Endometrial microvascular endothelial cells (primary cell): ENCODE measurements around the gene MED26. TPM values are rescaled to one million over a fixed set of nuclear protein-coding genes. Genes with fewer than 3 reads are reported as not detected.
"Not testable (repeated sequence)": the region's sequence is repeated elsewhere in the genome, so short reads cannot be mapped to it uniquely, and the experiment has no call there.

Experiments used
- in situ Hi-C: cut with HindIII; loops from 2 replicates; pipeline ENCODE4 v1.10.0; 2017; ENCODE audit warnings: low sequenced_read_pairs, low pct_unique_long_range_greater_than_20kb; ENCODE audit errors: inconsistent ontology term
- total RNA-seq: library from RNA; depleted of rRNA; stranded (reverse); fragments of >200 nt; gene quantifications from one replicate; pipeline ENCODE4 v1.2.3, GENCODE V29; 2015; ENCODE audit errors: inconsistent ontology term

The MED26 gene
- total RNA-seq, 1 donor from 2014 or later: 8.5 TPM

GRCh38 chr19:16562608-16563025, 65.4 kb downstream of the MED26 start:
- in situ Hi-C loops: no loop called here

GRCh38 chr19:16561382-16561781, 66.6 kb downstream of the MED26 start:
- in situ Hi-C loops: no loop called here

DNA sequence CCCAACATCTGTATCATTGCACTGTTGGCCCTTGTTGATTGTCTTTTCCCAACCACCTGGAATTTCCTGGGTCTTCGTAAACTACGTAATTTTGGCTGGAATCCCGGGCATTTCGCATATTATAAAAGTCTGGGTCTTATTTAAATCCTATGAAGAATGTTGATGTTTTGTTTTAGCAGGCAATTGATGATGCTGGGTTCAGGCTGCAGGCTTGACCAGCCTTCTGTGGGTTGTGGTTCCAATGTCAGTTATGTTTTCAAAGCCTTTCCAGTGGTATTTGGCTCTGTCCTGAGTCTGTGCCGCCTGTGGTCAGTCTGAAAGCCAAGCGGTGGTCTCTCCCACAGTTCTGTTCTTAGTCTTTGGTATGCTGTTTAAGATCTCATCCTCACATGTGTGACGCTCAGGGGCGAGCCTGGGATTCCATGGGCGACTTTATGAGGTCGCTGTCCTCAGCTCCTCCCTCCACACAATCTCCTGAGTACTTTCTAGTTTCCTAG, 68.2 kb downstream of the MED26 start:
- in situ Hi-C loops: no loop called here

- in situ Hi-C loops: no loop called here
Measured at GRCh38 chr19:16554776-16555175, 73.2 kb downstream of the MED26 start.

- in situ Hi-C loops: not testable (repeated sequence)
Measured at GRCh38 chr19:16551902-16552301, 76.1 kb downstream of the MED26 start.

DNA sequence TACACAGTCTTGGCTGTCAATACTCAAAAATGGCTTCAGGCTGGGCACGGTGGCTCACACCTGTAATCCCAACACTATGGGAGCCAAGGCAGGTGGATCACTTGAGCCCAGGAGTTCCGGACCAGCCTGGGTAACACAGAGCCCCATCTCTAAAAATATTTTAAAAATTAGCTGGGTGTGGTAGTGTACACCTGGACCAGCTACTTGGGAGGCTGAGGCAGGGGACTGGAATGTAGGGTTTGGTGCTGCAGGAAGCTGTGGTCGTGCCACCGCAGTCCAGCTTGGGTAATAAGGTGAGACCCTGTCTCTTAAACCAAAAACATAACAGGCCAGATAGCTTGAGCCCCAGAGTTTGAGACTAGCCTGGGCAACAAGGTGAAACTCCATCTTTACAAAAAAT, 79.0 kb downstream of the MED26 start:
- in situ Hi-C loops: no loop called here

GRCh38 chr19:16544473-16545231, 83.4 kb downstream of the MED26 start:
- in situ Hi-C loops: no loop called here

DNA sequence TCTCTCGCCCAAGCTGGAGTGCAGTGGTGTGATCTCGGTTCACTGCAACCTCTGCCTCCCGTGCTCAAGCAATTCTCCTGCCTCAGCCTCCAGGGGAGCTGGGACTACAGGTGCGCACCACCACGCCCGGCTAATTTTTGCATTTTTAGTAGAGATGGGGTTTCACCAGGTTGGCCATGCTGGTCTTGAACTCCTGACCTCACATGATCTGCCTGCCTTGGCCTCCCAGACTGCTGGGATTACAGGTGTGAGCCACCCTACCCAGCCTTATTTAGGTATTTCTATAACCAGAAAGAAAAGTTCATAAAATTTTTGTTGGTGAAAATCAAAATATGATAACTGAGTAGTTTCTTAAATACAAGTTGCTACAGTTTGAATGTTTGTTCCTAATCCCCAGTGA, 84.3 kb downstream of the MED26 start:
- in situ Hi-C loops: not testable (repeated sequence)

DNA sequence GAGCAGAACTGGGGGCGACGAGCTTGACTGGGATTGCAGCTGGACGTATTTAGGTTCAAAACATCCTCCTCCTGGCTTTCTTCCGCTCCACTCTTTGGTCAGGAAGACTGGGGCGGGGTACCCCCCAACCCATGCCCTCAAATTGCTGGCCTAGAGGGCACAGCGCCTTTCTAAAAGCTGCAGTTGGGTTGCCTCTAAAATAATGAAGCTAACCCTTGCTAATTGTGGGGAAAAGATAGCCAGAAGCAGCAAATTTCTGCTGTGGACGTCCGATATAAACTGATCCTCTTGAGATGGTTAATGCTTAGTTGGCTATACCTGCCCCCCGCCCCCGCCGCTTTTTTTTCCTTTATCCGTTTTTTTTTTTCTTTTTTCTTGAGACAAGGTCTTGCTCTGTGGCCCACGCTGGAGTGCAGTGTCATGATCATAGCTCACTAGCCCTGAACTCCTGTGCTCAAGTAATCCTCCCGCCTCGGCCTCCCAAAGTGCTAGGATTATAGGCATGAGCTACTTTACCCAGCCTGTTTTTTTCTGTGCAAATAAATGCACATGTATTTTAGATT, 85.0 kb downstream of the MED26 start:
- in situ Hi-C loops: no loop called here

- in situ Hi-C loops: no loop called here
Measured at GRCh38 chr19:16542045-16542909, 85.7 kb downstream of the MED26 start, which contains the start of gene CHERP. Gene CHERP (minus strand): TSS chr19:16542437. CDS start chr19:16542378, 59 bp downstream.

DNA sequence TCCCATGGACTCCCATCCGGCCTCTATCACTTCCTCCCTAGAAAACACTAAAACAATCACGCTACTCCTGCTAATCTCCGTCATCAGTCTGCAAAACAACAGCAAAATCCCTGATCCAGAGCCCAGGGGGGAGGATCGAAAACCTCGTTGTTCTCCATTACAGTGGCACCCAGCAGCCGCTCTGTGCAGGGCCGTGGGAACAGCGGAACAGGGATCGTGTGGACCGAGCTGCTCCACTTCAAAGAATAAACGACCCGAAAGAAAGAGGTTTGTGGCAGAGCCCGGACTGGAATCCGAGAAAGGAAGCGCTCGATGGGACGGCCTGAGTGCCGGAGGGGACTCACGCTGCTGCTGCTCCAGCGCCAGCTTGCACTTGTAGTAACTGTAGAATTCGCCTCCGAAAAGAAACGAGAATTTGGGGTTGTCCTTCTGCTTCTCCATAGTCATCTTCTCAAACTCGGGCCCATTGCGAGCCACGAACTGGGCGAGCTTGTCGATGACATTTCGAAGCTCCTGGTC, 86.4 kb downstream of the MED26 start:
- in situ Hi-C loops: no loop called here

DNA sequence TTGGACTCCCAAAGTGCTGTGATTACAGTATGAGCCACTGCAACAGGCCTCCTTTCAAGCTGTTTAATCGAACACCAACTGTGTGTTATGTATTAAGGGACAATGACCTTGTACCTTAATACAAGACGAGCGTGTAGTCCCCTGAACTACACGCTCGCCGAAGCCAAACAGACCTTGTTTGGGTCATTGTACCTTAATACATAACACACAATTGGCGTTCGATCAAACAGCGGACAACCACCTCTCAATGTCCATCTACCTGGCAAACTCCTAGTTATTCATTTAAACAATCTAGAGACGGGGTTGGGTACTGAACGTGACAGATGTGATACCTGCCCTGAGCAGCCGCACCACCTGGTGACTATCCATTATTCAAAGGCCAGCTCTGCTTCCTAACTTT, 87.1 kb downstream of the MED26 start:
- in situ Hi-C loops: no loop called here

- in situ Hi-C loops: no loop called here
Measured at GRCh38 chr19:16537111-16537510, 90.9 kb downstream of the MED26 start.

- in situ Hi-C loops: no loop called here
Measured at GRCh38 chr19:16536130-16536529, 91.9 kb downstream of the MED26 start.

GRCh38 chr19:16535381-16535780, 92.6 kb downstream of the MED26 start:
- in situ Hi-C loops: no loop called here

DNA sequence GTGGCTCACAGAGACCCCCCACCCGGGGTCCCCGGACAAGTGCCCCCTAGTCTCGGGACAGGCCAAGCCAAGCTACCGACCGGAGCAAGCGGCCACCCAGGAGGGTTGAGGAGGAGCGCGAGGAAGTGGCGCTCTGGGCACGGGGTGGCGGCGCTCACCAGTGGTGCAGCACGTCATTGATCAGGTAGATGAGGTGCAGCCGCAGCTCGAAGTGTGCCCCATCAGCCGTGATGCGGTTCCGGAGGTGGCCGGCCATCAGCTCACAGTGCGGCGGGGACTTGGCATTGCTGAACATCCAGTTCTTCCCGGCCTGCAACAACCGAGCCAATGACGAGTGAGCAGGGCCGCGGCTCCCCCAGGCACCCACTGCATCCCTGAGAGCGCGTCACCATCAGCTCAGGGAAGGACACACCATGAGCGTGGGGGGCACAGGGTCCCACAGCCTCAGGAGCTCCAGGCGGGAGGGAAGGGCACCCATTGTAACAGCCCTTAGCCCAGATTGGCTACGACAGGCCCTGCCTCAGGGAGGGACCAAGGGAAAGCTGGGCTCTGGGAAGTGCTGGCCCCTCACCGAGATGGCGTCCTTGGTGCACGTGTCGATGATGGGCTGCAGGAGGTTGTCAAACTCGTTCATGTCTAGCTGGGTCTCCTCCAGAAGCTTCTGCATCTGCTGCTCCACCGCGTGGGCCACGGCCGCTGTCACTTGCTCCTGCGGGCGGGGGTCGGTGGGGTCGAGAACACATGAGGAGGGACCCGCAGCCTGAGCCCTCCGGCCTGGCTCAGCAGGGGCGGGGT, 95.4 kb downstream of the MED26 start:
- in situ Hi-C loops: no loop called here

- in situ Hi-C loops: no loop called here
Measured at GRCh38 chr19:16531380-16531669, 96.7 kb downstream of the MED26 start.

GRCh38 chr19:16530540-16531379, 97.2 kb downstream of the MED26 start:
- in situ Hi-C loops: no loop called here
